Cardiac fibroblast (primary cell): Measurements from ENCODE around the gene GLRX5.

Experiments
- DNase-seq, 2 donors: peaks; one replicate each; pipeline versions ENCODE4 v3.0.0 to v3.0.0-alpha.2; 2010; ENCODE audit warnings: low read depth in 2 of 2
- H3K4me3 ChIP-seq, 2 donors: replicated peaks in 1 of 2; 1 replicate in 1 of 2; 2 replicates in 1 of 2; pipeline ENCODE4 v1.5.1; 2011; ENCODE audit warnings: low read depth in 2 of 2, low read length in 2 of 2, mild to moderate bottlenecking in 2 of 2, moderate library complexity in 1 of 2
- CTCF ChIP-seq: IDR thresholded peaks from one replicate; pipeline ENCODE4 v1.5.1; 2011; ENCODE audit warnings: low read depth, mild to moderate bottlenecking, low read length, inconsistent platforms

The GLRX5 gene

GRCh38 chr14:95527387-95528002 is 7.4 kb upstream of the GLRX5 start:
- no peak overlapping the region for H3K4me3 ChIP-seq
- peak; percentile 87 to 90 for DNase-seq
- peak; percentile 73 for TF ChIP-seq CTCF

- no peak for TF ChIP-seq CTCF
- no peak overlapping the region for H3K4me3 ChIP-seq
- DNase-seq, result no peak
Measured at GRCh38 chr14:95529216-95529615, 5.6 kb upstream of the GLRX5 start.

GRCh38 chr14:95530473-95531276 is 4.2 kb upstream of the GLRX5 start:
- TF ChIP-seq CTCF, result no peak
- H3K4me3 ChIP-seq, result no peak overlapping the region
- DNase-seq, result no peak

- DNase-seq, result peak; percentile 73 to 91
- no peak overlapping the region for H3K4me3 ChIP-seq
- no peak for TF ChIP-seq CTCF
Measured at GRCh38 chr14:95531473-95531872, 3.4 kb upstream of the GLRX5 start.

- TF ChIP-seq CTCF, result no peak
- peak overlapping the region in 1 of 2 donors; percentile 81 for H3K4me3 ChIP-seq
- DNase-seq, result no peak
Measured at GRCh38 chr14:95531969-95532368, 2.9 kb upstream of the GLRX5 start.

GRCh38 chr14:95533391-95533821 is 1.4 kb upstream of the GLRX5 start:
- H3K4me3 ChIP-seq, result peak overlapping the region; percentile 67 to 81
- peak; percentile 61 to 67 for DNase-seq
- no peak for TF ChIP-seq CTCF
